GM19467 (cell line): ENCODE results near the gene STPG3.

ENCODE experiments used
- ATAC-seq: cut with Tn5 transposase; IDR thresholded peaks from one replicate; pipeline ENCODE4 v1.9.1; 2021; ENCODE audit warnings: mild to moderate bottlenecking, moderate library complexity; ENCODE audit not compliant: unreplicated experiment

Gene STPG3

DNA sequence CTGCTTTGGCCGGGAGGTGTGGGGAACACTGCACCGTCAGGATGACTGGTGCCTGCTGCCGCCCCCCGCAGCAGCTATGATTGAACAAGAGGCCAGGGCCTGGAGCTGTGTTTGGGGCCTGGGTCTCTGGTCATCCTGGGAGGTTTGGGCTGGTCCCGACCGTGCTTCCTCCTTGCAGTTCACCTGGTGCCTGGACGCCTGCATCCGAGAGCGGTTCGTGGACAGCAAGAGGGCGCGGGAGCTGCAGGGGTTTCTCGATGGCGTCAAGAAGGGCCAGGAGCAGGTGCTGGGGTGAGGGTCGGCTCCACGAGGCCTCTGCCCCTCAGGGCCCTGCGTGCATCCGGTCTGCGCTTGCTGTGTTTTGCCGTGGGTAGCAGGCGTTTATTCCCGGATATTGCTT, 13.0 kb downstream of the STPG3 start:
- no peak for ATAC-seq

DNA sequence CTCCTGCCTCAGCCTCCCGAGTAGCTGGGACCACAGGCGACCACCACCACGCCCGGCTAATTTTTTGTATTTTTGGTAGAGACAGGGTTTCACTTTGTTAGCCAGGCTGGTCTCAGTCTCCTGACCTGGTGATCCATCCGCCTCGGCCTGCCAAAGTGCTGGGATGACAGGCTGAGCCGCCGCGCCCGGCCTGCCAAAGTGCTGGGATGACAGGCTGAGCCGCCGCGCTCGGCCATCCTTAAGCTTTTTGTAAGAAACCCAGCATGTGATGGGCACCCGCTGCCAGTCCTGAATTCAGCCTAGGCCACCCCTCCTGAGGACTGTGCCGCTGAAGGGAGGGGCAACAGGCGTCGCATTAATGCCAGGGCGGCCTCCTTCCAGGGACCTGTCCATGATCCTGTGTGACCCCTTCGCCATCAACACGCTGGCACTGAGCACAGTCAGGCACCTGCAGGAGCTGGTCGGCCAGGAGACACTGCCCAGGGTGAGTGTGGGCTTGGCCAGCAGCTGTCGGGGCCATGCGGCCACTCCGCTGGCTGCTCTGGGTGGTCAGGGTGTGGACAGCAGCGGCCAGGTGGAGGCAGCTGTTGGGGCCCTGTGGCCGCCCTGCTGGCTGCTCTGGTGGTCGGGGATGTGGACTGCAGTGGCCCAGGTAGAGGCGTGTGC, 14.5 kb downstream of the STPG3 start:
- no peak for ATAC-seq

DNA sequence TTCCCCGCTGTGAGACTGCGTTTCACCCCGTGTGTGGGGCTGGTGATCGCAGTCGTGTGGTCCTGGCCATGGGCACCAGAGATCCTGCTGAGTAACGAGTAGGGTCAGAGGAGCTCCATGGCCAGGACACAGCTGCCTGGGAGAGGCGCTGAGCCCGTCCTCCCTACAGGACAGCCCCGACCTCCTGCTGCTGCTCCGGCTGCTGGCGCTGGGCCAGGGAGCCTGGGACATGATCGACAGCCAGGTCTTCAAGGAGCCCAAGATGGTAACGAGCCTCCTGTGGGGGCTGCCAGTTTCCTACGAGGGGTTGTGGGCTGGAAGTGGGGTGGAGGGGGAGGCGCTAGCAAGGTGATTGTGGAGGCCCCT, 15.1 kb downstream of the STPG3 start:
- ATAC-seq, result no peak

DNA sequence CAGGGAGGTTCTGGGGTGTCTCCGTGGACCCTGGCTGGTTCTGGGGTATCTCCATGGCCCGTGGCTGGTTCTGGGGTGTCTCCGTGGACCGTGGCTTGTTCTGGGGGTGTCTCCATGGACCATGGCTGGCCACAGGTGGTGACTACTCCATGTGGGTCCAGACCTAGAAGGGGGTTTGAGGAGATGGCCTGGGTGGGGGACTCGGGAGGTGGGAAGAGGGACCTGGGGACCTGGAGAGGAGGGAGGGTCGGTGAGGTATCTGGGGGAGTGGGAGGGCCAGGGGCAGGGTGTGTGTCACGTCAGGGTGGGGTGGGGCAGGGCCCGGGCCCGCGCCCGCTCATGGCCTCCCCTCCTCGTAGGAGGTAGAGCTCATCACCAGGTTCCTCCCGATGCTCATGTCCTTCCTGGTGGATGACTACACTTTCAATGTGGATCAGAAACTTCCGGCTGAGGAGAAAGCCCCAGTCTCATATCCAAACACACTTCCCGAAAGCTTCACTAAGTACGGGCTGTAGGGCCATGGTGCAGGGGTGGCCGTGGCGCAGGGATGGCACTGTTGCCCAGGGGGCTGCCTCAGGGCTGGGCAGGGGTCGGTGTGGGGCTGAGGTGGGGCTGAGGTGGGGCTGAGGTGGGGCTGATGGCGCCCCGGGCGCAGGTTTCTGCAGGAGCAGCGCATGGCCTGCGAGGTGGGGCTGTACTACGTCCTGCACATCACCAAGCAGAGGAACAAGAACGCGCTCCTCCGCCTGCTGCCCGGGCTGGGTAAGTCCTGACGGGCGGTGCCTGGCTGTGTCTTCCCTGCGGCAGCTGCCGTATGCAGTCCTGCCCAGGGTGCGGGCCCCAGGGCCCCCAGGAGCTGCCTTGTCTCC, 15.7 kb downstream of the STPG3 start:
- no peak for ATAC-seq

DNA sequence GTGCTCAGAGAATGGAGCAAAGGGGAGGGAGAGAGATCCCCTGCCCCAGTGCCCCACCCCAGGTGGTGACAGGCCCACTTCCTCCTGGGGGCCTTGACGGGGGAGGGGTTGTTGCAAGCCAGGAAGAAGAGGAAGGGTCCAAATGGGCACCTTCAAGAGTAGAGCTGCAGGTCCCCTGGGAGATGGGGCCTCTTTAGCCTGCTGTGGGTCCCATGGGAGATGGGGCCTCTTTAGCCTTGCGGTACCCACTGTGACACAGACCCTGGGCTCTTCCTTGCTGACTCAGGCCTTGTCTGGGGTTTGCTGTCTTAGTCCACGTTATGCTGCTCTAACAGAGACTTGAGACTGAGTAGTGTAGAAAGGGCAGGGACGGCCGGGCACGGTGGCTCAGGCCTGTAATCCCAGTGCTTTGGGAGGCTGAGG, 16.9 kb downstream of the STPG3 start:
- ATAC-seq, result no peak

DNA sequence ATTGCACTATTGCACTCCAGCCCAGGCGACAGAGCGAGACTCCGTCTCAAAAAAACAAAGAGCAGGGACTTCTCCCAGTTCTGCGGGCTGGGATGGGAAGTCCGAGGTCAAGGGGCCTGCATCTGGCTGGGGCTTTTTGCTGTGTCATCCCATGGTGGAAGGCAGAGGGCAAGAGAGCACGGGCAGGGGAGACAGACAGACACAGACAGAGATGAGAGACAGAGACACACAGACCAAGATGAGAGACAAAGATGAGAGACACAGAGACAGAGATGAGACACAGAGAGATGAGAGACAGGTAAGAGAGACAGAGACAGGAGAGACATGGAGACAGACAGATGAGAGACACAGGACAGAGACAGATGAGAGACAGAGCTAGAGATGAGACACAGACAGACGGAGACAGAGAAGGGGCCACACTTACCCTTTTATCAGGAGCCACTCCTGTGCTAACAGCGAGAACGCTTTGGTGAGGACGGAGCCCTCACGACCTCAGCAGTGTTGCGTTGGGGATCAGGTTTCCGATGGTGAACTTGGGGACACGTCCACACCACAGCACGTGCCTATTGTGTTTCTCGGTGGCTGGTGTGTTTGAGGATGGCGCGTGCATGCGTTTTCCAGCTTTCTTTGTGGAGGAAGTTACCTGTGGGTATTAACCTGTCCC, 17.6 kb downstream of the STPG3 start:
- ATAC-seq, result no peak

DNA sequence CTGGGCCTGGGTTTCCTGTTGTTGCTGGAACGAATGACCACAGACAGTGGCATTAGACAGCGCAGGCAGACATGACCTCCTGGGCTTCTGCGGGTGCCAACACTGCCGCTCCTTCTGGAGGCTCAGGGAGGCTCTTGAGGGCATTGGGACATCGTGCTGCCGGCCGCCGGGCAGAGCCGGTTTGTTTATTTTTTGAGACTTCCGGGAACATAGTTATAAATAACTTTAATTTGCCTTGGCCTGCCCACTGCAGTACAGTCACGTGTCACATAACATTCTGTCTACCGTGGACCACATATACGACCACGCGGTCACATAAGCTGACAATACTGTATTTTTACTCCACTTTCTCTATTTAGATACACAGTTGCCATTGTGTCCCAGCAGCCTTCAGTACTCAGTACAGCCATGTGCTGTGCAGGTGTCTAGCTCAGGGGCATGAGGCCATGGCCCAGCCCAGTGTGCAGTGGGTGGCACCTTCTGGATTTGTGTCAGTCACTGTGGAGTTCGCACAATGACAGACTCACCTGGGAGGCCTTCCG, 18.2 kb downstream of the STPG3 start:
- no peak for ATAC-seq

DNA sequence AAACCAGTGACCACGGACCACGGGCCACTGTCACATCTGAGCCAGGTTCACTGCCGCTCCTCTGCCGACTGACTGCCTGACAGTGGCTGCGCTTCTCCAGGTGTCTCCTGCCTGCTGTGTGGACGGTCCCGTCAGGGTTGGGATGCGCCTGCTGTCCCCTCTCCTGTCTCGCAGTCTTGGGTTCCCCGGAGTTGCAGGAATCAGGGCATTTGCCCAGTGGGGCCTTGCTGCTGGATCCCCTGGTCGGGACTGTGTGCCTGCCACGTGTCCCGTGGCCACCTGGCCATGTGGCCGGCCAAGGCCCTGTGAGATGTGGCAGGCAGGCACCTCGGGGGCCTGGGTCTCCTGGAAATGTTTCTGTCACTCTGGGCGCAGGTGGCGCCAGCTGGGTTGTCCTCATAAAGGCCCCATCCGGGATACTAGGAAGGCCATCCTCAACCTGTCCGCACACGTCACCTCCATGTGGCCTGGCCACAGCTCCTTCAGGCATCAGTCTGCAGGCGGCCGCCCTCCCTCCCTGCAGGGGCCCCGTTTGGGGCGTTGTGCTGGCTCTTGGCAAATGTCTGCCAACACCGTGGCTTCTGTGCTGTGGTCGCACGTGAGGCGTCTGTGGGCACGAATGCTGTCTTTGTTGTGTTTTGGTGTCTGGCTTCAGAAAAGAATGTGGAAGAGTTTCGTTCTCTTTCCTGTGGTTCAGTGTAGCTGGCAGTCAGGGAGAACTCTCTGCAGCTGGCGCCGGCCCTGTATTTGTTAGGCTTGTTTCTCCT, 20.0 kb downstream of the STPG3 start:
- no peak for ATAC-seq

DNA sequence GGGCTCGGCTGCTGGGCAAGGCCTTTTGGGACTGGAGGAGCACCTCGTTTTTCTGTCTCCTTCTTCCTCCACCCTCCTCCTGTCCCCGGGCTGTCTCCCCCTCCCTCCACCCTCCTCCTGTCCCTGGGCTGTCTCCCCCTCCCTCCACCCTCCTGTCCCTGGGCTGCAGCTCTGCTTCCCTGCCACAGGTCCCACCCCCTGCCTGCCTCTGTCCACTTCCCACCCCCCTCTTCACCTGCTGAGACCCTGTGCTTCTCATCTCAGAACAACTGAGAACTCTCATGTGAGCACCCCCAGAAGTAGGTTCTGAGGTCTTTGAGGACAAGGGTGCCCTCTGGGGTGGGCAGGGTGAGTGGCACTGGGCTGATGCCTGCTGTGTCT, 20.6 kb downstream of the STPG3 start:
- ATAC-seq, result no peak

DNA sequence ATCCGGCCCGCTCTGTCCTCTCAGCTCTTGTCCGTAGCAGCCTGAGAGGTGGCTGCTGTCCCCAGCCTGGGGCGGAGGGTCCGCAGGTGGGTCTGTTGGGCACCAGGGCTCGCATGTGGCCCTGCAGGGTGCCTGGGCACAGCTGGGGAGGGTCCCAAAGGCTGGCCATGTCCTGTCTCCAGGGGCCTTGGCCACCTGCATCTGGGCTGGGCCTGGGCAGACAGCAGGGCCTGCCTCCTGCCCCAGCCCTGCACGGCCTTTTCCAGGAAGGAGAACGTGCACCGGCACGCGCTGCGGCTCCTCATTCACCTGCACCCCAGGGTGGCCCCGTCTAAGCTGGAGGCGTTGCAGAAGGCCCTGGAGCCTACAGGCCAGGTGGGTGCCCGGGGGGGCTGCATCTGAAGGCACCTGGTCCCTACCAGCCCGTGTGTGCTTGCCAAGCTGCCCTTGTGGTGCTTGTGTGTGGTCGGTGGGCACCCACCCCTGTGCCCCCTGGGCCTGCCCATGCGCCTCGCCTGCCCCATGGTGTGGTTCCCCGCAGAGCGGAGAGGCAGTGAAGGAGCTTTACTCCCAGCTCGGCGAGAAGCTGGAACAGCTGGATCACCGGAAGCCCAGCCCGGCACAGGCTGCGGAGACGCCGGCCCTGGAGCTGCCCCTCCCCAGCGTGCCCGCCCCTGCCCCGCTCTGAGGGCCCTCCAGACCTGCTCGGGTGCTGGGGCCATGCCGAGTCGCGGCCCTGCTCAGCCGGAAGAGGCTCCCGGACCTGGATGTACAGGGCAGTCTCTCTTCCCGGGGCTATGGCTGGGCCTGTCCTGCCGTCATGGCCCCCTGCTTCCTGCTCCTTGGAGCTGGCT, 21.4 kb downstream of the STPG3 start:
- no peak for ATAC-seq

DNA sequence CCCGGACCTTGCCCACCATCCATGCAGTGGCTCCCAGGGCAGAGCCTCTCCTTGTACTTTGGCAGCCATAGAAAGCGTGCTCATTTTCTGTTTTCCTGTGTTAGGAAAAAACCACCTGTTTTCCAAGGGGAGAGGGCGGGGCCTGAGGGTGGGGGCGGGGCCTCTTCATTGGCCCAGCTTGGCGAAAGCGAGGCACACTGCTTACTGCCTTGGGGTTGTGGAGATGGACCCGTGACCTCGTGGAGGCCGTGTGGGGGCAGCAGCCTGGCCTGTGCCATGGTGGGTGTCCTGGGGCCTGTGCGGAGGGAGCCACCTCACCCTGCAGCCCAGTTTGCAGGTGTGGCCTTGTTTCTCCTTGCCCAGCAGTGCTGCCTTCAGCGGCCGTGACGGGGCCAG, 22.0 kb downstream of the STPG3 start:
- no peak for ATAC-seq

DNA sequence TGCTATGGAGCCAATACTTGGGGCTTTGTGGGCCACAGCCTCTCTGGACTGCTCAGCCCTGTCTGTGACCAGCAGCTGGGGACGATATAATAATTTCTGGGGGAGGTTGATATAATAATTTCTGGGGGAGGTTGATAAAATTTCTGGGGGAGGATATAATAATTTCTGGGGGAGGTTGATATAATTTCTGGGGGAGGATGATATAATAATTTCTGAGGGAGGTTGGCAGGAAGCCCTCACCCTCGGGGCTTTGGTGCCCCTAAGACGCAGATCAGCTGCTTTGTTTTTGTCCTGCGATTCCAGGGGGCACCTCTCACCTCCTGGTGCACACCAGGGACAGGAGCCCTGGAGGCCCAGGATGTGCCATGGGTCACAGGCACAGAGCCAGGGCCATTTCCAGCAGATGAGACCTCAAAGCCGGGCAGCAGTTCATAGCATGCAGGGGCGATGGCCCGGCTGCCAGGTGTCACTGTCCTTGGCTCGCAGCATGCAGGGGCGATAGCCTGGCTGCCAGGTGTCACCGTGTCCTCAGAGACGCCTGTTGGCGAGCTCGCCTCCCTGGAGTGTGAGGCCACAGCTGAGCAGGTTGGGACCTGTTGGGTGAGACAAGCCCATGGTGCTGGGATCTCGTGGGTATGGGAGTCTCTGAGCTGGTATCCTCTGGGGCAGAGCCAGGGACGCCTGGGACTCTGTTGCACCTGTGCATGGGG, 22.7 kb downstream of the STPG3 start:
- ATAC-seq, result no peak

DNA sequence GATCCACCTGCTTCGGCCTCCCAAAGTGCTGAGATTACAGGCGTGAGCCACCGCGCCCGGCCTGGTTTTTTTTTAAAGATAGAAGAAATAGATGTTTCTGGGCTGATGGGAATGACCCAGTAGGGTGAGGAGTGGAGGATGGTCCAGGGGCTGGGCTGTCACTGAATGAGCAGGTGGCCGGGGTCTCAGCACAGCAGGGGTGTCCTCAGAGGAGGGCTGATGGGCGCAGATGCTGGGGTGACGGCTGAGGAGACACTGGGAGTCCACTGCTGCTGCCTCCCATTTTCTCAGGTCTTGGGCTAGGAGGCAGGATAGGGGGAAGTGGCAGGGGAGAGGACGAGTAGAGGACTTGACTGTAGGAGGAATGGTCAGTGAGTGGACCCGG, 24.1 kb downstream of the STPG3 start:
- no peak for ATAC-seq

DNA sequence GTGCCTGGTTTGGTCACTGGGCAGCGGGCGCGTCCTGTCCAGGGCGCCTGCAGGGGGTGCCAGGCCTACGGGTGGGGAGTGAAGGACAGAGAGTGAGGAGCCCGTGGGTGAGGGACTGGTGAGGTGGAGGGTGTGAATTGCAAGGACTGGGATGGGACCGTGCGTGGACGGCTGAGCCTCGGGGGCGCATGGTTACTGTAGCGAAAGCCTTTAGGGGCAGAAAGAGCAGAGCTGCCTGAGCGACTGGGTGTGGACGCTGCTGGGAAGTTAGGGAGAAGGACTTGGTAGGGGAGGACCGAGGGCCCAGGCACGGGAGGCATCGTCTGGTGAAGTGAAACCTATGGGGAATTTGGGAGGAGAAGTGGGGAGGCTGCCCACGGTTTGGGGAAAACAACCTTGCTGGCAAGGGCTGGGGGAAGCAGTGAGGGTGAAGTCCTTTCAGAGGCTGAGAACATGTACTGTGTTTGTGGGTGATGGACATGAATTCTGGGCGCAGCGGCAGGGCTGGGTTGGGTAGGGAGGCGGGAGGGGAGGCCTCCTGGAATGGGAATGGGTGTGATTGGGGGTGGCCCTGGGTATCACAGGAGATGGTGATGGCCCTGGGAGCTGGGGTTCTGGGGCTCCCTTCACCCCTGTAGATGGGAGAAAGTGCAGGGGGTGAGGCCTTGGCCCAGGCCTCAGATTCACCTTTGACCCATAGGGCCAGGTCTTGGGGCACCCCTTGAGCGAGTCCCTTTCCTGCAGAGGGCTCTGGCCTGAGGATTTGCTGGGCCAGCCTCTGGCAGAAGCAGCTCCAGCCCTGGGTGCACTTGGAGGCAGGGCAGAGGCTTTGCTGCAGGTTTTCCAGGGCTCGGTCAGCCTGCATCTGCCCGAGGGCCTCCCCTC, 24.7 kb downstream of the STPG3 start:
- ATAC-seq, result no peak

DNA sequence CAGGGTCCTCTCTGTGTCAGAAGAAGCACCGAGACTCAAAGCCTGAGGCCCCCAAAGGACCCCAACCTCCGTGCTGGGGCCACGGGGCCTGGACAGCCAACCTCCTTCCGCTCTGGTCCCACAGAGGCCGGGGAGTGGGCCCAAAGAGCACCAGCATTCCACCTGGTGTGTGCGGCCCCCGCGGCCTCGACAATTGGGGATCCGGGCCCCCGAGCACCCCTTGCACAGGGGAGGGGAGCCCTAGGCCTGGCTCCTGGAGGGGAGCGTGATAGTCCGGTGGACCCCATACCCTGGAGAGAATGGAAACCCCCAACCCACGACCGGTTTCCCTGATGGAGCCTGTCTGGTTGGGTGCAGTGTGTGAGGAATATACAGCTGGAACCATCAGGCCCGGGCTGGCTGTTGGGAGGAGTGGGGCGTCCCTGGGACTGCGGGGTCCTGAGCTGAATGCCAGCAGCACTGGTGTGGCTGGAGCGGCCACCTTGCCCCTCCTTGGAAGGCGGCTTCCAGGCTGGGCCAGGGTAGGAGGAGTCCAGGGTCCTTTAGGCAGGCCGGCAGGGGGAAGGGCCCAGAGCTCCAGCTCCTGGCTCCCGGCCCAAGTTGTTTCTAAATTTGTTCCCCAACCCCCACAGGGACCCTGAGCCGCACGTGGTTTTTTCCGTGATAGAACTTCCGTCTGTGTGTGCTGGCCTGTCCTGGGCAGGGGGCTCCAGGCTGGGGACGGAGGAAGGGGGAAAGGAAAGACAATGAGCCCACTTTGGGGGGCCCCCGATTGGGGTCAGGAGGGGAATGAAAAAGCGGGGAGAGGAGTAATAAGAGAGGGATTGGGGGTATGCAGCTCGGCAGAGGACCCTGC, 25.6 kb downstream of the STPG3 start:
- ATAC-seq, result no peak

DNA sequence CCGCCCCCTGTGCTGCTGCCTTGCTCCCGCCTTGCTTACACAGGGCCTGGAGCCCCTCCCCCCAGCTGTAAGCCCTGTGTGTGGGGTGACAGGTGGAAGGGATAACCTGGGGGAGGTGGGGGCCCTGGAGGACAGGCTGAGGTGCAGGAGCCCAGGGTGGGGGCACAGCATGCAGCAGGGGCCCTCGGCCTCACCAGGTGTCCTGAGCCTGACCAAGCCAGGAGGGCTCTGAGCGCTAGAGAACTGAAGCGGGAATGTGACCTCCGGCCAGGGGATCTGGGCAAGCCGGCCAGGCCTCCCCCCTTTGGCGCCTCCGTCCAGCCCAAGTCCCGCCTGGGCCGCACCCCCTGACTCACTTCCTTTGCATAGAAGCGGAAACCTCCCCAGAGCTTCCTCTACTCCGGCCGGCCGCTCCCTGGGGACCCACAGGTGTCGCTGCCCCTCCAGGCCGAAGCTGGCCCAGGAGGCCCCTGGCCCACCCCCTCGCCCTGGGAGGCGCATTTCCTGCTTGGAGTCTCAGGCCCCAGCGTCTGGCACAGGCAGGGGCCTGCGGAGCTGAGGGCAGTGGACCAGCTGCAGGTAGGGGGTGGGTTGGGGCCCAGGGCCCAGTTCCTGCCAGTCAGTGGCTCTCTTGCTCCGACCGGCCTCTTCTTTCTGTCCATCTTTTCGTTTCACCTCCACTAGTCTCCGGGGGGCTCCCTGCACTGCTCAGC, 26.4 kb downstream of the STPG3 start, which contains the start of gene TOR4A:
Gene TOR4A (plus strand): TSS at position 398 of the 713 bp plus-strand sequence. CDS start 964 bp downstream, outside the sequence.
- peak; percentile 57 for ATAC-seq
